PC-3 (cell line): ENCODE data around the gene PTGFR. TPM values are rescaled to one million over a fixed set of nuclear protein-coding genes. Genes with fewer than 3 reads are reported as not detected.

Source experiments
- ATAC-seq: fragments of 200-7000 bp; cut with Tn5 transposase; 2 replicates; pipeline ENCODE4 v1.9.1; 2020; ENCODE audit warnings: mild to moderate bottlenecking, moderate library complexity
- Bru-seq: library from RNA; stranded (reverse); fragments of 400-500 nt; gene quantifications from one replicate; lab custom pipeline; 2021; lab: Mats Ljungman, UMichigan
- BruChase-seq, 2 experiments: library from RNA; stranded (reverse); fragments of 400-500 nt; gene quantifications; one replicate each; lab custom pipeline; 2021; lab: Mats Ljungman, UMichigan
- BruUV-seq: library from RNA; stranded (reverse); fragments of 400-500 nt; replicated peaks from 2 replicates; lab custom pipeline; 2021; lab: Mats Ljungman, UMichigan
- CTCF ChIA-PET: fragments of 300-600 bp; sonication (Branson Sonifier 250); formaldehyde crosslinking; loops from one replicate; lab custom pipeline; 2022; ENCODE audit warnings: antibody characterized with exemption; lab: Charles Lee
- POLR2A ChIA-PET: fragments of 300-600 bp; sonication (Branson Sonifier 250); formaldehyde crosslinking; loops from one replicate; lab custom pipeline; 2022; ENCODE audit warnings: antibody characterized with exemption; ENCODE audit not compliant: unreplicated experiment; lab: Charles Lee
- DNase-seq: peaks from one replicate; pipeline ENCODE4 v3.0.0-alpha.2; 2015
- H2AFZ ChIP-seq: fragments of 300-600 bp; sonication (generic); 2 replicates; pipeline ENCODE4 v1.6.0; 2016; ENCODE audit warnings: antibody characterized with exemption, low read length
- H3F3A ChIP-seq: fragments of 300-600 bp; sonication (generic); one replicate; pipeline ENCODE4 v1.6.0; 2017; ENCODE audit warnings: antibody characterized with exemption, low read length, control low read depth, mild to moderate bottlenecking; ENCODE audit not compliant: unreplicated experiment
- H3K27ac ChIP-seq: fragments of 300-600 bp; sonication (generic); 2 replicates; pipeline ENCODE4 v1.5.1; 2016; ENCODE audit warnings: mild to moderate bottlenecking, low read length
- H3K27me3 ChIP-seq: fragments of 300-600 bp; sonication (generic); 2 replicates; pipeline ENCODE4 v1.6.1; 2016; ENCODE audit warnings: low read length, mixed read lengths
- H3K36me3 ChIP-seq: fragments of 300-600 bp; sonication (generic); 2 replicates; pipeline ENCODE4 v1.6.1; 2016; ENCODE audit warnings: low read depth, mixed run types, low read length, mixed read lengths
- H3K4me1 ChIP-seq: fragments of 300-600 bp; sonication (generic); 2 replicates; pipeline ENCODE4 v1.5.1; 2016; ENCODE audit warnings: low read length; ENCODE audit not compliant: insufficient read depth
- H3K4me2 ChIP-seq: fragments of 300-600 bp; sonication (generic); 2 replicates; pipeline ENCODE4 v1.6.0; 2016; ENCODE audit warnings: low read length
- H3K4me3 ChIP-seq: fragments of 300-600 bp; sonication (generic); 2 replicates; pipeline ENCODE4 v1.5.1; 2016; ENCODE audit warnings: mild to moderate bottlenecking, low read length, mixed read lengths
- H3K79me2 ChIP-seq: fragments of 300-600 bp; sonication (generic); 2 replicates; pipeline ENCODE4 v1.6.1; 2017; ENCODE audit warnings: low read length, mixed read lengths
- H3K9ac ChIP-seq: fragments of 300-600 bp; sonication (generic); 2 replicates; pipeline ENCODE4 v1.6.0; 2016; ENCODE audit warnings: mild to moderate bottlenecking, low read length
- H3K9me2 ChIP-seq: fragments of 300-600 bp; sonication (generic); replicated peaks from 2 replicates; pipeline ENCODE4 v1.6.1; 2016; ENCODE audit warnings: mixed run types, low read length, mixed read lengths
- H3K9me3 ChIP-seq: fragments of 300-600 bp; sonication (generic); 2 replicates; pipeline ENCODE4 v1.6.1; 2016; ENCODE audit warnings: low read length, mixed read lengths
- H4K20me1 ChIP-seq: fragments of 300-600 bp; sonication (generic); 2 replicates; pipeline ENCODE4 v1.6.1; 2016; ENCODE audit warnings: low read length, mixed read lengths
- CTCF ChIP-seq: fragments of 300-600 bp; sonication (generic); conservative IDR thresholded peaks from 2 replicates; pipeline ENCODE4 v1.5.1; 2017; ENCODE audit warnings: antibody characterized with exemption, low read depth, mild to moderate bottlenecking, low read length
- EZH2 ChIP-seq: fragments of 300-600 bp; sonication (generic); IDR thresholded peaks from one replicate; pipeline ENCODE4 v1.6.1; 2017; ENCODE audit warnings: antibody characterized with exemption, mild to moderate bottlenecking, low read length; ENCODE audit not compliant: unreplicated experiment
- EZH2phosphoT487 ChIP-seq: fragments of 300-600 bp; sonication (generic); IDR thresholded peaks from 2 replicates; pipeline ENCODE4 v1.6.1; 2018; ENCODE audit warnings: mild to moderate bottlenecking, antibody characterized with exemption, low read length, borderline replicate concordance
- intact Hi-C: fragments of 100-400 bp; cut with micrococcal nuclease; formaldehyde crosslinking; loops from 2 replicates; pipeline ENCODE4 v1.9.0; 2023
- long read RNA-seq: library from polyadenylated mRNA; unstranded; transcript quantifications from one replicate; pipeline ENCODE4 v2.0.0, GENCODE V29; 2021; ENCODE audit not compliant: unreplicated experiment
- total RNA-seq: library from RNA; depleted of rRNA; stranded (reverse); fragments of >200 nt; gene quantifications from 2 replicates; pipeline ENCODE4 v1.2.3, GENCODE V29; 2014; rRNA removed

The PTGFR gene
- total RNA-seq (6.8 and 7.8 TPM in 2 replicates), Bru-seq, nascent RNA (percentile 62 among the genes with signal in this experiment), BruChase-seq, experiment 1, labeled RNA remaining after a 6-hour chase (percentile 54 among the genes with signal in this experiment), BruChase-seq, experiment 2, labeled RNA remaining after a 2-hour chase (percentile 69 among the genes with signal in this experiment)
- long read RNA-seq, full-length matches to known transcripts = 111 of 156 reads
- long read RNA-seq, partial matches to known transcripts = 12 of 156 reads
- long read RNA-seq, other reads (novel, unspliced or antisense) = 33 of 156 reads

- Histone ChIP-seq H3F3A (no peaks in the 10 kb centered on the region), H3K4me3 (peak within 1 kb of the TSS; percentile 78), H4K20me1 (no peaks in the 10 kb centered on the region), H3K27me3 (no peaks in the 10 kb centered on the region), H3K27ac (peak within 1 kb of the TSS; percentile 43), H3K4me1 (peaks cover 14% of the 10 kb centered on the region; the same call in 1 of the 2 replicates), H3K9ac (peak within 1 kb of the TSS; percentile 48), H3K9me2 (no peaks in the 10 kb centered on the region), H2AFZ (peak within 1 kb of the TSS; percentile 57), H3K36me3 (no peaks in the 10 kb centered on the region), H3K9me3 (no peaks in the 10 kb centered on the region), H3K4me2 (peak within 1 kb of the TSS; percentile 86), H3K79me2 (peaks cover 42% of the 10 kb centered on the region)
- ATAC-seq (peak; percentile 76), DNase-seq (peak; percentile 43)
- ChIA-PET CTCF (no interaction called here), POLR2A (no interaction called here)
- TF ChIP-seq EZH2 = no peak
- TF ChIP-seq EZH2phosphoT487 = no peak
- TF ChIP-seq CTCF = no peak
- intact Hi-C loops = loop anchor here (5.0 kb wide), 1 partner anchor 359 kb away; no protein-coding TSS in a partner anchor
- TSS peak; percentile 31 for BruUV-seq
Measured at GRCh38 chr1:78490861-78491450, at the start of gene PTGFR. TSS of gene PTGFR (plus strand) at chr1:78490974. CDS start at chr1:78492744, 1,770 bp downstream.

GRCh38 chr1:78441921-78442320 is 48.9 kb upstream of the PTGFR start:
- H3K4me1 ChIP-seq = peaks cover 45% of the 10 kb centered on the region
- CTCF ChIA-PET = no interaction called here
- ATAC-seq = peak; percentile 32
- H3K36me3 ChIP-seq = no peaks in the 10 kb centered on the region
- H4K20me1 ChIP-seq = no peaks in the 10 kb centered on the region
- TF ChIP-seq EZH2 (no peak), CTCF (no peak), EZH2phosphoT487 (no peak)
- BruUV-seq = no TSS peak
- H3K4me3 ChIP-seq = no peak overlapping the region
- peak overlapping the region; percentile 63 for H3K27ac ChIP-seq
- POLR2A ChIA-PET = interaction anchor here (0.7 kb wide), 1 partner anchor 31 kb away, joined by 3 read pairs; no protein-coding TSS in a partner anchor
- intact Hi-C loops = loop anchor here (1.0 to 5.0 kb wide), 3 partner anchors 30 to 95 kb away; no protein-coding TSS in a partner anchor
- no peaks in the 10 kb centered on the region for H3K79me2 ChIP-seq
- H2AFZ ChIP-seq = no peak overlapping the region
- no peaks in the 10 kb centered on the region for H3K9me2 ChIP-seq
- H3K9me3 ChIP-seq = no peaks in the 10 kb centered on the region
- no peak for DNase-seq
- no peak overlapping the region for H3K9ac ChIP-seq
- no peaks in the 10 kb centered on the region for H3K27me3 ChIP-seq
- H3F3A ChIP-seq = peaks cover 4% of the 10 kb centered on the region
- H3K4me2 ChIP-seq = peak overlapping the region; percentile 45
